ENCODE results near the gene GRB14. TPM values are rescaled to one million over a fixed set of nuclear protein-coding genes. Genes with fewer than 3 reads are reported as not detected.

Gene GRB14
- total RNA-seq, 1 experiment from 2014 or later = 6.3 TPM

GRCh38 chr2:164530464-164530863, 90.8 kb downstream of the GRB14 start:
- ChIA-PET RAD21 (ENCODE audit: low non-redundant PET in 1 of 2, low total read pairs in 2 of 2, uncharacterized antibody in 2 of 2, unreplicated experiment in 2 of 2) (no interaction called here), CTCF (no interaction called here), POLR2A (no interaction called here)
- Histone ChIP-seq H3K27me3 (ENCODE audit: insufficient read depth, low read length) (no peaks in the 10 kb centered on the region), H3K27ac (ENCODE audit: low read depth, low read length) (no peak overlapping the region), H3K4me1 (ENCODE audit: control insufficient read depth in 1 of 2, insufficient read depth in 2 of 2, low read length in 2 of 2) (no peaks in the 10 kb centered on the region), H3K4me2 (ENCODE audit: low read length) (no peak overlapping the region), H2AFZ (ENCODE audit: low read depth, low read length, poor library complexity, severe bottlenecking) (no peak overlapping the region), H3K9me2 (ENCODE audit: insufficient read depth) (no peaks in the 10 kb centered on the region), H3K36me3 (ENCODE audit: control insufficient read depth in 1 of 2, insufficient read depth in 2 of 2, low read length in 2 of 2) (no peaks in the 10 kb centered on the region), H3K9me3 (ENCODE audit: control insufficient read depth in 1 of 2, insufficient read depth in 1 of 2, low read depth in 1 of 2, low read length in 2 of 2) (no peaks in the 10 kb centered on the region), H3K4me3 (replicated peaks in 1 of 2; ENCODE audit: low read depth in 1 of 2, low read length in 2 of 2) (no peak overlapping the region), H3K79me2 (ENCODE audit: insufficient read depth, low read length) (no peaks in the 10 kb centered on the region), H3K9ac (ENCODE audit: low read length) (no peak overlapping the region), H4K20me1 (ENCODE audit: insufficient read depth) (no peaks in the 10 kb centered on the region)
- no peak for TF ChIP-seq ZBTB33 (IDR thresholded peaks at IDR 0.05; ENCODE audit: extremely low read depth, insufficient replicate concordance, low read length)
- TF ChIP-seq CEBPB (IDR thresholded peaks at IDR 0.05; ENCODE audit: low read depth) = no peak
- TF ChIP-seq FOSL1 (IDR thresholded peaks at IDR 0.05; ENCODE audit: low read depth) = no peak
- TF ChIP-seq ATF3 (IDR thresholded peaks at IDR 0.05) = no peak
- no peak for TF ChIP-seq REST (IDR thresholded peaks at IDR 0.05; ENCODE audit: low read depth)
- TF ChIP-seq SIN3A (IDR thresholded peaks at IDR 0.05; ENCODE audit: low read depth) = no peak
- TF ChIP-seq EGR1 (IDR thresholded peaks at IDR 0.05; ENCODE audit: low read depth) = no peak
- TF ChIP-seq POLR2A (IDR thresholded peaks at IDR 0.05; ENCODE audit: borderline replicate concordance, extremely low read depth, insufficient read depth, insufficient read length) = no peak
- TF ChIP-seq POLR2AphosphoS5 (IDR thresholded peaks at IDR 0.05; ENCODE audit: low read depth, low read length) = no peak
- no peak for TF ChIP-seq JUND (IDR thresholded peaks at IDR 0.05)
- TF ChIP-seq ZFX (IDR thresholded peaks at IDR 0.05) = no peak
- no peak for TF ChIP-seq TCF7L2 (IDR thresholded peaks at IDR 0.05; ENCODE audit: borderline replicate concordance, extremely low read depth, insufficient read depth, insufficient read length)
- TF ChIP-seq SRF (IDR thresholded peaks at IDR 0.05; ENCODE audit: low read depth) = no peak
- TF ChIP-seq ZNF274 (IDR thresholded peaks at IDR 0.05; ENCODE audit: low read depth, low read length) = no peak
- TF ChIP-seq RAD21 (IDR thresholded peaks at IDR 0.05; ENCODE audit: low read depth) = no peak
- TF ChIP-seq YY1 (IDR thresholded peaks at IDR 0.05; ENCODE audit: extremely low read depth, insufficient replicate concordance, low read depth, low read length) = no peak
- no peak for TF ChIP-seq ELF1 (IDR thresholded peaks at IDR 0.05; ENCODE audit: borderline replicate concordance, low read depth)
- TF ChIP-seq EZH2 (IDR thresholded peaks at IDR 0.05) = no peak
- no peak for TF ChIP-seq SP1 (IDR thresholded peaks at IDR 0.05; ENCODE audit: low read depth)
- no TSS peak for BruUV-seq (replicated peaks)
- DNase-seq (ENCODE audit: low read depth, low spot score) (no peak), ATAC-seq (no peak)
- intact Hi-C loops (cut with micrococcal nuclease) = no loop called here

Data from HCT116 (cell line).